Astrocyte (in vitro differentiated cells and primary cell): ENCODE data around the gene CDKN1C. TPM values are rescaled to one million over a fixed set of nuclear protein-coding genes. Genes with fewer than 3 reads are reported as not detected.
A peak's percentile ranks its signal among the peaks of the same experiment; 100 is the strongest.
"Not testable (repeated sequence)": the region's sequence is repeated elsewhere in the genome, so short reads cannot be mapped to it uniquely, and the experiment has no call there.

Experiments used
- DNase-seq: peaks from one replicate; pipeline ENCODE4 v3.0.0-alpha.2; 2010; ENCODE audit warnings: low read depth
- FAIRE-seq: peaks from 2 replicates; lab custom pipeline; 2011; peaks lifted over from hg19 to GRCh38; lab: Jason Lieb, UNC
- H2AFZ ChIP-seq: 2 replicates; pipeline ENCODE4 v1.6.0; 2012; ENCODE audit warnings: low read depth, low read length, inconsistent platforms
- H3K27ac ChIP-seq: 2 replicates; pipeline ENCODE4 v1.5.1; 2011; ENCODE audit warnings: low read depth, low read length, inconsistent platforms
- H3K27me3 ChIP-seq: 2 replicates; pipeline ENCODE4 v1.6.0; 2011; ENCODE audit warnings: low read length, inconsistent platforms; ENCODE audit not compliant: insufficient read depth
- H3K36me3 ChIP-seq: 2 replicates; pipeline ENCODE4 v1.5.1; 2011; ENCODE audit warnings: low read length, inconsistent platforms; ENCODE audit not compliant: insufficient read depth
- H3K4me1 ChIP-seq: 2 replicates; pipeline ENCODE4 v1.5.1; 2011; ENCODE audit warnings: low read length, inconsistent platforms; ENCODE audit not compliant: insufficient read depth
- H3K4me2 ChIP-seq: 2 replicates; pipeline ENCODE4 v1.6.0; 2012; ENCODE audit warnings: low read length, inconsistent platforms
- H3K4me3 ChIP-seq: 2 replicates; pipeline ENCODE4 v1.5.1; 2011; ENCODE audit warnings: low read depth, mild to moderate bottlenecking, low read length, inconsistent platforms; ENCODE audit not compliant: insufficient read depth
- H3K79me2 ChIP-seq: 2 replicates; pipeline ENCODE4 v1.6.0; 2012; ENCODE audit warnings: mild to moderate bottlenecking, low read length, inconsistent platforms; ENCODE audit not compliant: insufficient read depth
- H3K9ac ChIP-seq: 2 replicates; pipeline ENCODE4 v1.6.0; 2012; ENCODE audit warnings: mild to moderate bottlenecking, low read length, inconsistent platforms
- H3K9me3 ChIP-seq: 2 replicates; pipeline ENCODE4 v1.5.1; 2012; ENCODE audit warnings: low read depth, mild to moderate bottlenecking, low read length, inconsistent platforms; ENCODE audit not compliant: insufficient read depth
- H4K20me1 ChIP-seq: 2 replicates; pipeline ENCODE4 v1.6.0; 2012; ENCODE audit warnings: low read length, inconsistent platforms; ENCODE audit not compliant: insufficient read depth
- H3K27ac Mint-ChIP-seq: one replicate; pipeline ENCODE4 v1.8.0; 2021; ENCODE audit warnings: mild to moderate bottlenecking, mixed read lengths; ENCODE audit not compliant: unreplicated experiment
- H3K27me3 Mint-ChIP-seq: one replicate; pipeline ENCODE4 v1.8.0; 2021; ENCODE audit warnings: low read depth, mixed read lengths; ENCODE audit not compliant: unreplicated experiment
- H3K36me3 Mint-ChIP-seq: one replicate; pipeline ENCODE4 v1.8.0; 2021; ENCODE audit warnings: low read depth, mixed read lengths; ENCODE audit not compliant: unreplicated experiment
- H3K4me1 Mint-ChIP-seq: one replicate; pipeline ENCODE4 v1.8.0; 2021; ENCODE audit warnings: low read depth, mixed read lengths; ENCODE audit not compliant: unreplicated experiment
- H3K4me3 Mint-ChIP-seq: one replicate; pipeline ENCODE4 v1.8.0; 2021; ENCODE audit warnings: mild to moderate bottlenecking, moderate library complexity, mixed read lengths; ENCODE audit not compliant: unreplicated experiment
- H3K9me3 Mint-ChIP-seq: one replicate; pipeline ENCODE4 v1.8.0; 2021; ENCODE audit warnings: mild to moderate bottlenecking, mixed read lengths; ENCODE audit not compliant: unreplicated experiment
- CTCF ChIP-seq: IDR thresholded peaks from 2 replicates; pipeline ENCODE4 v1.5.1; 2011; ENCODE audit warnings: low read depth, mild to moderate bottlenecking, inconsistent platforms, low read length, moderate library complexity; ENCODE audit not compliant: insufficient read depth
- EZH2 ChIP-seq: IDR thresholded peaks from 2 replicates; pipeline ENCODE4 v1.6.1; 2012; ENCODE audit warnings: mild to moderate bottlenecking, low read length, inconsistent platforms; ENCODE audit not compliant: insufficient read depth
- total RNA-seq: library from RNA; stranded (reverse); gene quantifications from 2 replicates; pipeline ENCODE4 v1.2.1, GENCODE V29; 2021

Gene CDKN1C
- total RNA-seq, 1 donor from 2014 or later = 7.5 TPM

GRCh38 chr11:2909133-2909902, 23.7 kb upstream of the CDKN1C start:
- H3K36me3 Mint-ChIP-seq = peaks cover 16% of the 10 kb centered on the region
- no peaks in the 10 kb centered on the region for H3K79me2 ChIP-seq
- peaks cover 23% of the 10 kb centered on the region for H3K4me1 ChIP-seq
- H3K27ac Mint-ChIP-seq = no peak overlapping the region
- H2AFZ ChIP-seq = no peak overlapping the region
- H3K9me3 ChIP-seq = no peaks in the 10 kb centered on the region
- H3K4me1 Mint-ChIP-seq = peaks cover 8% of the 10 kb centered on the region
- no peak overlapping the region for H3K4me3 Mint-ChIP-seq
- DNase-seq (no peak), FAIRE-seq (no peak)
- peak overlapping the region; percentile 15 for H3K4me2 ChIP-seq
- no peaks in the 10 kb centered on the region for H3K27me3 Mint-ChIP-seq
- no peak overlapping the region for H3K4me3 ChIP-seq
- H4K20me1 ChIP-seq = no peaks in the 10 kb centered on the region
- peaks cover 5% of the 10 kb centered on the region for H3K9me3 Mint-ChIP-seq
- no peak overlapping the region for H3K27ac ChIP-seq
- H3K36me3 ChIP-seq = no peaks in the 10 kb centered on the region
- TF ChIP-seq EZH2 (peak; percentile 28), CTCF (no peak)
- peaks cover 3% of the 10 kb centered on the region for H3K27me3 ChIP-seq
- no peak overlapping the region for H3K9ac ChIP-seq

- H3K9me3 Mint-ChIP-seq = peaks cover 5% of the 10 kb centered on the region
- Histone ChIP-seq H3K79me2 (no peaks in the 10 kb centered on the region), H3K4me2 (no peak overlapping the region), H3K36me3 (no peaks in the 10 kb centered on the region), H4K20me1 (no peaks in the 10 kb centered on the region), H3K9ac (no peak overlapping the region), H3K27me3 (peaks cover 3% of the 10 kb centered on the region), H3K27ac (no peak overlapping the region), H3K9me3 (no peaks in the 10 kb centered on the region), H3K4me1 (peaks cover 16% of the 10 kb centered on the region), H2AFZ (no peak overlapping the region), H3K4me3 (no peak overlapping the region)
- DNase-seq = no peak
- no peak for TF ChIP-seq EZH2
- no peak overlapping the region for H3K27ac Mint-ChIP-seq
- H3K4me3 Mint-ChIP-seq = no peak overlapping the region
- no peak for FAIRE-seq
- H3K36me3 Mint-ChIP-seq = peaks cover 16% of the 10 kb centered on the region
- peaks cover 8% of the 10 kb centered on the region for H3K4me1 Mint-ChIP-seq
- H3K27me3 Mint-ChIP-seq = no peaks in the 10 kb centered on the region
Measured at GRCh38 chr11:2908130-2908529, 22.6 kb upstream of the CDKN1C start.

GRCh38 chr11:2905299-2905698, 19.7 kb upstream of the CDKN1C start:
- H3K36me3 Mint-ChIP-seq = peaks cover 16% of the 10 kb centered on the region
- not testable (repeated sequence) for H3K36me3 ChIP-seq

More at GRCh38 chr11:2905299-2905698, 19.7 kb upstream of the CDKN1C start:
- H3K79me2 ChIP-seq, H3K27me3 Mint-ChIP-seq, H3K9me3 Mint-ChIP-seq, H3K4me3 Mint-ChIP-seq, H3K4me3 ChIP-seq, H2AFZ ChIP-seq, H4K20me1 ChIP-seq, H3K27me3 ChIP-seq, DNase-seq, H3K4me1 Mint-ChIP-seq, H3K4me2 ChIP-seq, FAIRE-seq, H3K27ac ChIP-seq, H3K9me3 ChIP-seq, H3K9ac ChIP-seq: not testable (repeated sequence)
- peaks cover 17% of the 10 kb centered on the region for H3K4me1 ChIP-seq
- peak overlapping the region; percentile 48 for H3K27ac Mint-ChIP-seq
